ENCODE results near the gene CYB5R4.

CYB5R4 gene

GRCh38 chr6:83868639-83869038, 9.2 kb downstream of the CYB5R4 start:
- TF ChIP-seq POU6F1 (CRISPR knock-in tag; IDR thresholded peaks at IDR 0.05; ENCODE audit: borderline replicate concordance, low read depth) = no peak
- no peak for TF ChIP-seq ZNF8 (CRISPR knock-in tag; IDR thresholded peaks at IDR 0.05)
- no peak for TF ChIP-seq OSR1 (CRISPR knock-in tag; IDR thresholded peaks at IDR 0.05)
- TF ChIP-seq BACH2 (CRISPR knock-in tag; IDR thresholded peaks at IDR 0.05; ENCODE audit: borderline replicate concordance) = no peak
- TF ChIP-seq ZNF565 (CRISPR knock-in tag; conservative IDR thresholded peaks at IDR 0.05; ENCODE audit: low read depth) = no peak
- TF ChIP-seq, protein P1, sequence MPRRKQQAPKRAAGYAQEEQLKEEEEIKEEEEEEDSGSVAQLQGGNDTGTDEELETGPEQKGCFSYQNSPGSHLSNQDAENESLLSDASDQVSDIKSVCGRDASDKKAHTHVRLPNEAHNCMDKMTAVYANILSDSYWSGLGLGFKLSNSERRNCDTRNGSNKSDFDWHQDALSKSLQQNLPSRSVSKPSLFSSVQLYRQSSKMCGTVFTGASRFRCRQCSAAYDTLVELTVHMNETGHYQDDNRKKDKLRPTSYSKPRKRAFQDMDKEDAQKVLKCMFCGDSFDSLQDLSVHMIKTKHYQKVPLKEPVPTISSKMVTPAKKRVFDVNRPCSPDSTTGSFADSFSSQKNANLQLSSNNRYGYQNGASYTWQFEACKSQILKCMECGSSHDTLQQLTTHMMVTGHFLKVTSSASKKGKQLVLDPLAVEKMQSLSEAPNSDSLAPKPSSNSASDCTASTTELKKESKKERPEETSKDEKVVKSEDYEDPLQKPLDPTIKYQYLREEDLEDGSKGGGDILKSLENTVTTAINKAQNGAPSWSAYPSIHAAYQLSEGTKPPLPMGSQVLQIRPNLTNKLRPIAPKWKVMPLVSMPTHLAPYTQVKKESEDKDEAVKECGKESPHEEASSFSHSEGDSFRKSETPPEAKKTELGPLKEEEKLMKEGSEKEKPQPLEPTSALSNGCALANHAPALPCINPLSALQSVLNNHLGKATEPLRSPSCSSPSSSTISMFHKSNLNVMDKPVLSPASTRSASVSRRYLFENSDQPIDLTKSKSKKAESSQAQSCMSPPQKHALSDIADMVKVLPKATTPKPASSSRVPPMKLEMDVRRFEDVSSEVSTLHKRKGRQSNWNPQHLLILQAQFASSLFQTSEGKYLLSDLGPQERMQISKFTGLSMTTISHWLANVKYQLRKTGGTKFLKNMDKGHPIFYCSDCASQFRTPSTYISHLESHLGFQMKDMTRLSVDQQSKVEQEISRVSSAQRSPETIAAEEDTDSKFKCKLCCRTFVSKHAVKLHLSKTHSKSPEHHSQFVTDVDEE (CRISPR knock-in tag; IDR thresholded peaks at IDR 0.05) = no peak
- TF ChIP-seq, protein P2, sequence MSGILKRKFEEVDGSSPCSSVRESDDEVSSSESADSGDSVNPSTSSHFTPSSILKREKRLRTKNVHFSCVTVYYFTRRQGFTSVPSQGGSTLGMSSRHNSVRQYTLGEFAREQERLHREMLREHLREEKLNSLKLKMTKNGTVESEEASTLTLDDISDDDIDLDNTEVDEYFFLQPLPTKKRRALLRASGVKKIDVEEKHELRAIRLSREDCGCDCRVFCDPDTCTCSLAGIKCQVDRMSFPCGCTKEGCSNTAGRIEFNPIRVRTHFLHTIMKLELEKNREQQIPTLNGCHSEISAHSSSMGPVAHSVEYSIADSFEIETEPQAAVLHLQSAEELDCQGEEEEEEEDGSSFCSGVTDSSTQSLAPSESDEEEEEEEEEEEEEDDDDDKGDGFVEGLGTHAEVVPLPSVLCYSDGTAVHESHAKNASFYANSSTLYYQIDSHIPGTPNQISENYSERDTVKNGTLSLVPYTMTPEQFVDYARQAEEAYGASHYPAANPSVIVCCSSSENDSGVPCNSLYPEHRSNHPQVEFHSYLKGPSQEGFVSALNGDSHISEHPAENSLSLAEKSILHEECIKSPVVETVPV (CRISPR knock-in tag; IDR thresholded peaks at IDR 0.05) = no peak
- no peak for TF ChIP-seq RARB (CRISPR knock-in tag; IDR thresholded peaks at IDR 0.05)
- no peak for TF ChIP-seq ARNTL (CRISPR knock-in tag; IDR thresholded peaks at IDR 0.05; ENCODE audit: borderline replicate concordance, low read depth)
- no peak for TF ChIP-seq TCF4 (CRISPR knock-in tag; IDR thresholded peaks at IDR 0.05; ENCODE audit: borderline replicate concordance)
- no peak for TF ChIP-seq ESRRG (CRISPR knock-in tag; IDR thresholded peaks at IDR 0.05)
- no peak for TF ChIP-seq ZC3H10 (CRISPR knock-in tag; IDR thresholded peaks at IDR 0.05)
- no peak for TF ChIP-seq CSDC2 (CRISPR knock-in tag; IDR thresholded peaks at IDR 0.05)
- 0 out of 3 replicates have a peak, but pooled peaks have one; percentile 31 for ATAC-seq

DNA sequence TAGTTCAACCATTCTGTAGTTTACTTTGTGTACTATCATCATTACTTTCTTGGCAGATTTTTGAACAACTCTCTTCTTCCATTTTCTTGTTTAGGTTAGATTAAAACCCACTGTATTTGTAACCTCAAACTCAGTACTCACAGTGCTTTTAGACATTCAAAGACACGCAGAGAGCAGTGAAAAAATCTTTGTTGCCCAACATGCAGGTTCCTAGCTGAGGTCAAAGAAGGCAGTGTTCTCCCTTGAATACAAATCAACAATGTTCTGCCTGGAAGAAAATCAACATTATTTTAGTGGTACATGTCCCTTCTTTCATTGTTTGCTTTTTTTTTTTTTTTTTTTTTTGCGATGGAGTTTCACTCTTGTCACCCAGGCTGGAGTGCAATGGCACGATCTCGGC, 11.2 kb downstream of the CYB5R4 start:
- TF ChIP-seq GLIS3 (CRISPR knock-in tag; IDR thresholded peaks at IDR 0.05) = no peak
- no peak for ATAC-seq

- TF ChIP-seq OSR1 (CRISPR knock-in tag; IDR thresholded peaks at IDR 0.05) (no peak), TCF4 (CRISPR knock-in tag; IDR thresholded peaks at IDR 0.05; ENCODE audit: borderline replicate concordance) (no peak), ARNTL (CRISPR knock-in tag; IDR thresholded peaks at IDR 0.05; ENCODE audit: borderline replicate concordance, low read depth) (no peak), PATZ1 (CRISPR knock-in tag; IDR thresholded peaks at IDR 0.05; ENCODE audit: borderline replicate concordance) (no peak), ZNF70 (CRISPR knock-in tag; IDR thresholded peaks at IDR 0.05) (no peak)
- no peak for ATAC-seq
Measured at GRCh38 chr6:83872386-83873118, 13.1 kb downstream of the CYB5R4 start.

- no peak for TF ChIP-seq ESRRG (CRISPR knock-in tag; IDR thresholded peaks at IDR 0.05)
- TF ChIP-seq PATZ1 (CRISPR knock-in tag; IDR thresholded peaks at IDR 0.05; ENCODE audit: borderline replicate concordance) = no peak
- TF ChIP-seq ZC3H10 (CRISPR knock-in tag; IDR thresholded peaks at IDR 0.05) = no peak
- TF ChIP-seq TCF4 (CRISPR knock-in tag; IDR thresholded peaks at IDR 0.05; ENCODE audit: borderline replicate concordance) = no peak
- TF ChIP-seq RARB (CRISPR knock-in tag; IDR thresholded peaks at IDR 0.05) = no peak
- no peak for TF ChIP-seq PPARA (CRISPR knock-in tag; IDR thresholded peaks at IDR 0.05; ENCODE audit: borderline replicate concordance)
- no peak for TF ChIP-seq ISL1 (CRISPR knock-in tag; IDR thresholded peaks at IDR 0.05)
- TF ChIP-seq ZNF70 (CRISPR knock-in tag; IDR thresholded peaks at IDR 0.05) = no peak
- TF ChIP-seq CSDC2 (CRISPR knock-in tag; IDR thresholded peaks at IDR 0.05) = no peak
- no peak for TF ChIP-seq ZNF565 (CRISPR knock-in tag; conservative IDR thresholded peaks at IDR 0.05; ENCODE audit: low read depth)
- no peak for TF ChIP-seq ZNF8 (CRISPR knock-in tag; IDR thresholded peaks at IDR 0.05)
- TF ChIP-seq, protein P2 (CRISPR knock-in tag; IDR thresholded peaks at IDR 0.05) = no peak
- TF ChIP-seq CREB5 (CRISPR knock-in tag; IDR thresholded peaks at IDR 0.05; ENCODE audit: low read depth) = no peak
- TF ChIP-seq ZFP3 (CRISPR knock-in tag; IDR thresholded peaks at IDR 0.05) = no peak
- ATAC-seq = no peak
Measured at GRCh38 chr6:83873869-83874268, 14.4 kb downstream of the CYB5R4 start.
